ENCODE data around the gene SRD5A1. TPM values are rescaled to one million over a fixed set of nuclear protein-coding genes. Genes with fewer than 3 reads are reported as not detected.

Gene SRD5A1
- total RNA-seq, 3 donors from 2014 or later (not counting 1 experiment from before 2014, with no cell fraction given) = 6.5 to 11.0 (median 7.8) TPM

DNA sequence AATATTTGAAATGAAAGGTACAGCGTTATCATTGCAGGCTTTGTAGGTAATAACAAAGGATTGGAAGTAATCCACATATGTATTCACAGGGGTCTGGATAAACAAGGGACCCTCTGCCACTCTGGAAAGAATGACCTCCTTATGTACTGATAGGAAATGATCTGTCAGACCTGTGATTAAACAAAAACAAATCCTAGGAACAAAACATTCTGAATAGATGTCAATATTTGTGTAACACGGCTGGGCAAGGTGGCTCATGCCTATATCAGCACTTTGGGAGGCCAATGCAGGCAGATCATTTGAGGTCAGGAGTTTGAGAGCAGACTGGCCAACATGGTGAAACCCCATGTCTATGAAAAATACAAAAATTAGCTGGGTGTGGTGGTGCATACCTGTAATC is 42.7 kb upstream of the SRD5A1 start:
- no peaks in the 10 kb centered on the region for H3K36me3 Mint-ChIP-seq

DNA sequence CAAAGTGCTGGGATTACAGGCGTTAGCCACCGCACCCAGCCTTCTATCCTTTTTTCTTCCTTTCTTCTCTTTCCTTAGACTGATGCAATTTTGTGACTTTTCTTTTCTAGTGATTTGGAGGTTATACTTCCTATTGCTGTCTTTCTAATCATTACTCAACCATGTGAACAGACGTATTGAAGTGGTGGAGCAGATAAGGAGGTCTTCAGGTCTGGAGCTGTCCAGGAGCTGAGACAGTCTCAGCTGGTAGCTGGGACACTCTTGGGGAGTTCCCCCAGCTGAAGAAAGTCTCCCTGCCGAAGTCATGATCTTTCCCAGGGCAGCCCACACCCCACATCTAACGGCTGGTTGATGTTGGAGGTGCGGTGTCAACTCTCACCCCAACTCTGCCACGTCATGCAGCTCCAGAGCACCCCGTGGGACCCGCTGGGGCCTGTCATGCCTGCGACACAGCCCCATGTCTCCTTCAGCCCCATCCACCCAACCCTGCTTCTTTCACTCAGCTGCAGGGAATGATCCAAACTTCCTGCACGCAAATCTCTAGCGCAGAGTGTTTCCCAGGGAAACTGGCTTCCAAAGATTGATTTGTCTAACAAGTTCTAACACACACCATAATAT is 41.5 kb upstream of the SRD5A1 start:
- Histone ChIP-seq H3K9me3 (ENCODE audit: control insufficient read depth, insufficient read depth, low read length) (no peaks in the 10 kb centered on the region), H3K27me3 (ENCODE audit: control insufficient read depth, insufficient read depth, low read length) (peaks cover 2% of the 10 kb centered on the region), H3K36me3 (ENCODE audit: control insufficient read depth, insufficient read depth, low read length) (peaks cover 3% of the 10 kb centered on the region), H3K27ac (ENCODE audit: low read length) (no peak overlapping the region), H3K4me3 (ENCODE audit: low read length) (no peak overlapping the region), H3K4me1 (ENCODE audit: control insufficient read depth, insufficient read depth, low read length) (no peaks in the 10 kb centered on the region)
- Mint-ChIP-seq H3K27ac (no peak overlapping the region), H3K4me3 (no peak overlapping the region), H3K4me1 (peaks cover 4% of the 10 kb centered on the region in 2 donors), H3K9me3 (no peaks in the 10 kb centered on the region), H3K36me3 (peaks cover 3% of the 10 kb centered on the region), H3K27me3 (ENCODE audit: low read depth in 2 of 2) (peaks cover 9 to 11% of the 10 kb centered on the region in 2 donors)
- TF ChIP-seq, protein P1, sequence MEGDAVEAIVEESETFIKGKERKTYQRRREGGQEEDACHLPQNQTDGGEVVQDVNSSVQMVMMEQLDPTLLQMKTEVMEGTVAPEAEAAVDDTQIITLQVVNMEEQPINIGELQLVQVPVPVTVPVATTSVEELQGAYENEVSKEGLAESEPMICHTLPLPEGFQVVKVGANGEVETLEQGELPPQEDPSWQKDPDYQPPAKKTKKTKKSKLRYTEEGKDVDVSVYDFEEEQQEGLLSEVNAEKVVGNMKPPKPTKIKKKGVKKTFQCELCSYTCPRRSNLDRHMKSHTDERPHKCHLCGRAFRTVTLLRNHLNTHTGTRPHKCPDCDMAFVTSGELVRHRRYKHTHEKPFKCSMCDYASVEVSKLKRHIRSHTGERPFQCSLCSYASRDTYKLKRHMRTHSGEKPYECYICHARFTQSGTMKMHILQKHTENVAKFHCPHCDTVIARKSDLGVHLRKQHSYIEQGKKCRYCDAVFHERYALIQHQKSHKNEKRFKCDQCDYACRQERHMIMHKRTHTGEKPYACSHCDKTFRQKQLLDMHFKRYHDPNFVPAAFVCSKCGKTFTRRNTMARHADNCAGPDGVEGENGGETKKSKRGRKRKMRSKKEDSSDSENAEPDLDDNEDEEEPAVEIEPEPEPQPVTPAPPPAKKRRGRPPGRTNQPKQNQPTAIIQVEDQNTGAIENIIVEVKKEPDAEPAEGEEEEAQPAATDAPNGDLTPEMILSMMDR (IDR thresholded peaks at IDR 0.05) = no peak
- WGBS (ENCODE audit: insufficient coverage) = 92% methylated on average over 12 of the region's 12 CpGs
- DNase-seq (no peak), ATAC-seq (no peak)
- intact Hi-C loops (cut with micrococcal nuclease) = no loop called here

More for the DNA sequence above, 42.7 kb upstream of the SRD5A1 start:
- Histone ChIP-seq H3K27me3 (ENCODE audit: control insufficient read depth, insufficient read depth, low read length) (peaks cover 2% of the 10 kb centered on the region), H3K27ac (ENCODE audit: low read length) (no peak overlapping the region), H3K9me3 (ENCODE audit: control insufficient read depth, insufficient read depth, low read length) (no peaks in the 10 kb centered on the region), H3K4me3 (ENCODE audit: low read length) (no peak overlapping the region), H3K36me3 (ENCODE audit: control insufficient read depth, insufficient read depth, low read length) (no peaks in the 10 kb centered on the region), H3K4me1 (ENCODE audit: control insufficient read depth, insufficient read depth, low read length) (no peaks in the 10 kb centered on the region)
- TF ChIP-seq, protein P1 (IDR thresholded peaks at IDR 0.05) = no peak
- Mint-ChIP-seq H3K4me3 (no peak overlapping the region), H3K27me3 (ENCODE audit: low read depth in 2 of 2) (peaks cover 9 to 20% of the 10 kb centered on the region in 2 donors), H3K9me3 (no peaks in the 10 kb centered on the region), H3K4me1 (peaks cover 4% of the 10 kb centered on the region in 2 donors), H3K27ac (no peak overlapping the region)
- 91% methylated on average over 2 of the region's 2 CpGs for WGBS (ENCODE audit: insufficient coverage)
- DNase-seq (no peak), ATAC-seq (no peak)
- intact Hi-C loops (cut with micrococcal nuclease) = no loop called here

- no peak for ATAC-seq
- no peak overlapping the region for H3K4me3 ChIP-seq (ENCODE audit: low read length)
- Mint-ChIP-seq H3K4me3 (no peak overlapping the region), H3K4me1 (peaks cover 4% of the 10 kb centered on the region in 2 donors), H3K27me3 (ENCODE audit: low read depth in 2 of 2) (peaks cover 7 to 9% of the 10 kb centered on the region in 2 donors), H3K36me3 (peaks cover 12% of the 10 kb centered on the region), H3K9me3 (no peaks in the 10 kb centered on the region), H3K27ac (no peak overlapping the region)
- H3K9me3 ChIP-seq (ENCODE audit: control insufficient read depth, insufficient read depth, low read length) = no peaks in the 10 kb centered on the region
- H3K36me3 ChIP-seq (ENCODE audit: control insufficient read depth, insufficient read depth, low read length) = peaks cover 3% of the 10 kb centered on the region
- no peak overlapping the region for H3K27ac ChIP-seq (ENCODE audit: low read length)
- H3K4me1 ChIP-seq (ENCODE audit: control insufficient read depth, insufficient read depth, low read length) = no peaks in the 10 kb centered on the region
- peaks cover 2% of the 10 kb centered on the region for H3K27me3 ChIP-seq (ENCODE audit: control insufficient read depth, insufficient read depth, low read length)
- intact Hi-C loops (cut with micrococcal nuclease) = no loop called here
- DNase-seq = no peak
- WGBS (ENCODE audit: insufficient coverage) = 72% methylated on average over 3 of the region's 3 CpGs
- TF ChIP-seq, protein P1 (IDR thresholded peaks at IDR 0.05) = no peak
Observed at GRCh38 chr5:6592601-6593000, 40.6 kb upstream of the SRD5A1 start.
